ENCODE measurements around the gene MEOX1. TPM values are rescaled to one million over a fixed set of nuclear protein-coding genes. Genes with fewer than 3 reads are reported as not detected.

Gene MEOX1
- total and polyA plus RNA-seq, 2 of the 4 experiments (the other 2 are of a cell fraction) = 0.48 to 0.72 TPM

DNA sequence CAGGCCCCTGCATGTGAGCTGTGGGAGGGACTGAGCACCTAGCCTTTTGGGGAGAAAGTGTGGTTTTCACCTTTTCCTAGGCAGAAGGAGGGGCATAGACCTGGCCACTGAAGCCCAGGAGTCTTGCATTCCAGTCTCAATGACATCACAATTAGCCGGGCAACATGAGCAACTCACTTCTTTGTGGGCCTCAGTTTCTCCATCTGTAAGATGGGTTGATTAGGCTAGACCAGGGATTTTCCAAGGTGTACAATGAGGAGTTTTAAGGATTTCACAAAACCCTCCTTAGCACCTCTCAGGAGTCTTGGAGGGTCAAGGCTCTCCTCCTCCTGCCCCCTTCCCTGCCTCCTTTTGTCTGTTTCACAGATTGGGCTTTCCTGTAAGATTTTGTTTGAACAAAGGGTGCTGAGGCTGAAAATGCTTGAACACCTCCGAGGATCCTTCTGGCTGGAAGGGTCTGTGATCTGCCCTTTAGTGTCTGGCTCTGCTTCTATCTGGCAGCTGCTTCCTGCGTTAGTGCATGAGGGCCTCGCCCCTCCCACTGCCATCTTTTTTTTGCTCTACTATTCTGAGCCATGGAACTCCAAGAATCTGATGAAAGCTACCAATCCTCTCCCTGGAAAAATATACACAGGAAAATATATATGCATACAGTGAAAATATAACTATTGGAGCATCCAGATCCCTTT, 63.2 kb downstream of the MEOX1 start (continued):
- TF ChIP-seq CHD1 (IDR thresholded peaks at IDR 0.05; ENCODE audit: low read depth, low read length) = no peak
- no peak for TF ChIP-seq POLR2A (IDR thresholded peaks at IDR 0.05; ENCODE audit: low read depth, low read length)

DNA sequence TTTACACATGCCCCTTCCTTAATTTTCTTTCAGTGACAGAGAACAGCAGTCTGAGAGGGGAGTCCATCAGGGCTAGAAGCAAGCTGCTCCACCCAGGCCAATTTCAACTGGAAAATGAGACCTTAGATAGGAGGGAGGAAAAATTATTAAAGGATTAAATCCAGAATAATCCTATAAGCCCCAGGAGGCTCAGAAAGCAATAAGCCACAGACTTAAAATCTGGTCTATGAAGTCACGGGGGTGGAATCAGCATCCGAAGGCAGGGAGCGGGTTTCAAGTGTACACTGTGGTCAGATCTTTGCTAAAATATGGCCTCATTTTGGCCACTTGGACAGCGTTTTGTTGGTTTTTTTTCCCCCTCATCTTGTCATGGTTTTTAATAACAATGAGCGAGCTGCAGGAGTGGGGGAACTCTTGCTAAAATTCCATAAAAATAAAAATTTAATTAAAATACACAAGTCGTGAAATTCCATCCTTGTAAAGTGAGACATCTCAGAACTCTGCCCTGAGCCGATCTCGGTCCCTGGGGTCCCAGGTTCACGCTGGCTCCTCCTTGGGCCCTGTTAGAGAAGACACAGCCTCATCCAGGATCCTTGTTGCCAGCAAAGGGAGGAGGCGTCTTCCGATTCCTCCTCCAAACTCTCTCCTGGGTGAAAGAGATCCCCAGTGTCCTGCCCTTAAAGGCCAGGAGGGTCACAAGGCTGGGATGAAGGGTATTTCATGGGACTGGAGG, 63.9 kb downstream of the MEOX1 start:
- Histone ChIP-seq H2AK5ac (ENCODE audit: low read depth, low read length) (peak overlapping the region; percentile 48; the same call in 1 of the 2 replicates), H3K36me3 (ENCODE audit: control insufficient read depth, insufficient read depth, low read length) (no peaks in the 10 kb centered on the region), H3K9me1 (ENCODE audit: insufficient read depth, low read length) (0 out of 2 replicates have a peak, but pooled peaks cover 3% of the 10 kb centered on the region), H2BK20ac (ENCODE audit: low read depth, low read length) (peak overlapping the region; percentile 18; the same call in 1 of the 2 replicates), H3K9me3 (ENCODE audit: control insufficient read depth, insufficient read depth, low read length) (no peaks in the 10 kb centered on the region), H3K14ac (replicated peaks; ENCODE audit: low read depth, low read length) (no peak overlapping the region), H3K23ac (ENCODE audit: low read depth, low read length) (no peak overlapping the region), H4K5ac (ENCODE audit: low read depth, low read length) (0 out of 2 replicates have a peak overlapping the region, but pooled peaks have one; percentile 10), H4K20me1 (ENCODE audit: insufficient read depth, low read length) (no peaks in the 10 kb centered on the region), H3K4me1 (ENCODE audit: control insufficient read depth, insufficient read depth, low read length) (peaks cover 7% of the 10 kb centered on the region), H3K27ac (ENCODE audit: insufficient read depth, low read length) (no peak overlapping the region), H4K8ac (ENCODE audit: low read depth in 2 of 2, low read length in 2 of 2) (no peak overlapping the region; a peak in 1 of 4 replicates), H2BK15ac (ENCODE audit: low read depth, low read length) (no peak overlapping the region; the same call in 2 of the 3 replicates), H2AK9ac (replicated peaks; ENCODE audit: low read depth, low read length, poor library complexity) (no peak overlapping the region), H3K79me1 (ENCODE audit: low read depth in 1 of 2, low read length in 2 of 2) (no peaks in the 10 kb centered on the region), H3K4ac (ENCODE audit: low read depth, low read length) (0 out of 2 replicates have a peak overlapping the region, but pooled peaks have one; percentile 15), H2AFZ (replicated peaks; ENCODE audit: low read length, poor library complexity) (no peak overlapping the region), H3K56ac (ENCODE audit: extremely low read depth, insufficient read depth, low read length) (no peak overlapping the region), H3K4me2 (ENCODE audit: low read depth, low read length) (no peak overlapping the region), H3K27me3 (ENCODE audit: control insufficient read depth, insufficient read depth, low read length) (no peaks in the 10 kb centered on the region), H3K9ac (ENCODE audit: low read depth, low read length) (no peak overlapping the region), H3K4me3 (ENCODE audit: insufficient read depth, low read depth, low read length) (no peak overlapping the region), H2BK120ac (ENCODE audit: low read depth, low read length) (no peak overlapping the region), H3K18ac (ENCODE audit: low read depth, low read length) (no peak overlapping the region), H2BK5ac (ENCODE audit: low read depth, low read length, poor library complexity, severe bottlenecking) (no peak overlapping the region), H4K91ac (ENCODE audit: insufficient read depth, low read depth, low read length) (peak overlapping the region; percentile 23; the same call in 1 of the 2 replicates)
- ATAC-seq (ENCODE audit: low read depth) (no peak), DNase-seq (no peak)
- dilution Hi-C loops (cut with HindIII; ENCODE audit: low sequenced_read_pairs, unreplicated experiment) = no loop called here
- WGBS, 2 experiments (ENCODE audit: extremely low coverage in 2 of 2, insufficient read length in 1 of 2) = 95% methylated on average over 6 of the region's 11 CpGs; no CpG with 5 or more reads in 1 of the 2 experiments
- TF ChIP-seq FOS (IDR thresholded peaks at IDR 0.05; ENCODE audit: low read depth, low read length) (no peak), MAZ (IDR thresholded peaks at IDR 0.05; ENCODE audit: borderline replicate concordance, low read depth, low read length) (no peak), RCOR1 (IDR thresholded peaks at IDR 0.05; ENCODE audit: insufficient replicate concordance, low read length) (no peak), RFX5 (IDR thresholded peaks at IDR 0.05; ENCODE audit: low read depth, low read length) (no peak), MAFK (IDR thresholded peaks at IDR 0.05; ENCODE audit: low read depth, low read length) (no peak), RAD21 (IDR thresholded peaks at IDR 0.05; ENCODE audit: low read length) (no peak), CEBPB (IDR thresholded peaks at IDR 0.05; ENCODE audit: low read depth, low read length) (no peak), NFE2L2 (IDR thresholded peaks at IDR 0.05; ENCODE audit: low read depth, low read length) (no peak)
- TF ChIP-seq, protein P1, sequence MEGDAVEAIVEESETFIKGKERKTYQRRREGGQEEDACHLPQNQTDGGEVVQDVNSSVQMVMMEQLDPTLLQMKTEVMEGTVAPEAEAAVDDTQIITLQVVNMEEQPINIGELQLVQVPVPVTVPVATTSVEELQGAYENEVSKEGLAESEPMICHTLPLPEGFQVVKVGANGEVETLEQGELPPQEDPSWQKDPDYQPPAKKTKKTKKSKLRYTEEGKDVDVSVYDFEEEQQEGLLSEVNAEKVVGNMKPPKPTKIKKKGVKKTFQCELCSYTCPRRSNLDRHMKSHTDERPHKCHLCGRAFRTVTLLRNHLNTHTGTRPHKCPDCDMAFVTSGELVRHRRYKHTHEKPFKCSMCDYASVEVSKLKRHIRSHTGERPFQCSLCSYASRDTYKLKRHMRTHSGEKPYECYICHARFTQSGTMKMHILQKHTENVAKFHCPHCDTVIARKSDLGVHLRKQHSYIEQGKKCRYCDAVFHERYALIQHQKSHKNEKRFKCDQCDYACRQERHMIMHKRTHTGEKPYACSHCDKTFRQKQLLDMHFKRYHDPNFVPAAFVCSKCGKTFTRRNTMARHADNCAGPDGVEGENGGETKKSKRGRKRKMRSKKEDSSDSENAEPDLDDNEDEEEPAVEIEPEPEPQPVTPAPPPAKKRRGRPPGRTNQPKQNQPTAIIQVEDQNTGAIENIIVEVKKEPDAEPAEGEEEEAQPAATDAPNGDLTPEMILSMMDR (conservative IDR thresholded peaks at IDR 0.05; ENCODE audit: low read depth, low read length) = no peak
- TF ChIP-seq, protein P2, sequence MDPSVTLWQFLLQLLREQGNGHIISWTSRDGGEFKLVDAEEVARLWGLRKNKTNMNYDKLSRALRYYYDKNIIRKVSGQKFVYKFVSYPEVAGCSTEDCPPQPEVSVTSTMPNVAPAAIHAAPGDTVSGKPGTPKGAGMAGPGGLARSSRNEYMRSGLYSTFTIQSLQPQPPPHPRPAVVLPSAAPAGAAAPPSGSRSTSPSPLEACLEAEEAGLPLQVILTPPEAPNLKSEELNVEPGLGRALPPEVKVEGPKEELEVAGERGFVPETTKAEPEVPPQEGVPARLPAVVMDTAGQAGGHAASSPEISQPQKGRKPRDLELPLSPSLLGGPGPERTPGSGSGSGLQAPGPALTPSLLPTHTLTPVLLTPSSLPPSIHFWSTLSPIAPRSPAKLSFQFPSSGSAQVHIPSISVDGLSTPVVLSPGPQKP (IDR thresholded peaks at IDR 0.05; ENCODE audit: borderline replicate concordance, low read depth, low read length) = no peak
- ChIA-PET CTCF (no interaction called here), POLR2A (ENCODE audit: unreplicated experiment) (no interaction called here)
- in situ Hi-C loops (cut with MboI; ENCODE audit: low sequenced_read_pairs) = no loop called here
- intact Hi-C loops (cut with micrococcal nuclease) = no loop called here
- no TSS peak for BruUV-seq (replicated peaks)

Data from IMR-90 (cell line).